Measurements from ENCODE around the gene SUGP1.

DNA sequence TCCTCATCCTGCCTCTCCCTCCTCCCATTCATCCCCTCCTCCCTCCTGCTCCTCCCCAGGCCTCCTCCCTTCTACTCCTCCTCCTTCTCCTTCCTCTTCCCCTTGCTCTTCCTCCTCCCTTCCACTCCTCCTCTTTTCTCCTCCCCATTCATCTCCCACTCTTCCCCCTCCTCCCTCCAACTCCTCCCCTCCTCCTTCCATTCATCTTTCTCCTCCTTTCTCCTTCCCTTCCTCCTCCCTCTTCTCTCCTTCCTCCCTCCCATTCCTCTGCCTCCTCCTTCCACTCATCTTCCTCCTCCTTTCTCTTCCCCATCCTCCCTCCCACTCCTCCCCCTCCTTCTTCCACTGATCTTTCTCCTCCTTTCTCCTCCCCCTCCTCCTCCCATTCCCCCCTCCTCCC lies 80.6 kb downstream of the SUGP1 start:
- TF ChIP-seq POLR2AphosphoS5 (IDR thresholded peaks at IDR 0.05; ENCODE audit: low read depth, low read length) (no peak), POLR2A (IDR thresholded peaks at IDR 0.05; ENCODE audit: low read depth, low read length) (no peak)
